Neural cell (in vitro differentiated cells): ENCODE results near the gene NDUFA11. TPM values are rescaled to one million over a fixed set of nuclear protein-coding genes. Genes with fewer than 3 reads are reported as not detected.

ENCODE experiments used
- H2AFZ ChIP-seq: fragments of 200-600, 300-800 bp; sonication (generic), shearing (Covaris generic); 2 replicates; pipeline ENCODE4 v1.6.0; 2014; ENCODE audit warnings: low read depth, mild to moderate bottlenecking, antibody characterized with exemption, low read length, moderate library complexity
- H3F3A ChIP-seq: fragments of 200-600 bp; shearing (Covaris generic); 2 replicates; pipeline ENCODE4 v1.6.1; 2016; ENCODE audit warnings: mild to moderate bottlenecking, moderate library complexity, mixed read lengths, antibody characterized with exemption, low read length; ENCODE audit not compliant: insufficient read depth, poor library complexity, severe bottlenecking
- H3K27ac ChIP-seq: fragments of 200-600, 300-800 bp; sonication (generic), shearing (Covaris generic); 2 replicates; pipeline ENCODE4 v1.5.1; 2014; ENCODE audit warnings: mild to moderate bottlenecking, low read length, moderate library complexity
- H3K27me3 ChIP-seq: fragments of 300-800, 200-600 bp; sonication (generic), shearing (Covaris generic); 2 replicates; pipeline ENCODE4 v1.6.0; 2014; ENCODE audit warnings: mild to moderate bottlenecking, low read depth, low read length, moderate library complexity; ENCODE audit not compliant: insufficient read depth
- H3K36me3 ChIP-seq: fragments of 300-800, 200-600 bp; sonication (generic), shearing (Covaris generic); 2 replicates; pipeline ENCODE4 v1.5.1; 2014; ENCODE audit warnings: mild to moderate bottlenecking, antibody characterized with exemption, low read length, moderate library complexity; ENCODE audit not compliant: insufficient read depth
- H3K4me2 ChIP-seq: fragments of 300-800, 200-600 bp; sonication (generic), shearing (Covaris generic); 2 replicates; pipeline ENCODE4 v1.6.0; 2014; ENCODE audit warnings: mild to moderate bottlenecking, low read length
- H3K4me3 ChIP-seq: fragments of 300-800, 200-600 bp; sonication (generic), shearing (Covaris generic); 2 replicates; pipeline ENCODE4 v1.5.1; 2014; ENCODE audit warnings: mild to moderate bottlenecking, low read length, moderate library complexity
- H3K79me2 ChIP-seq: fragments of 200-600 bp; shearing (Covaris generic); replicated peaks from 2 replicates; pipeline ENCODE4 v1.6.0; 2014; ENCODE audit warnings: mild to moderate bottlenecking, low read length, moderate library complexity; ENCODE audit not compliant: insufficient read depth
- H3K9ac ChIP-seq: fragments of 300-800, 200-600 bp; sonication (generic), shearing (Covaris generic); 2 replicates; pipeline ENCODE4 v1.6.1; 2016; ENCODE audit warnings: mild to moderate bottlenecking, low read length, mixed read lengths
- H3K9me2 ChIP-seq: fragments of 200-600 bp; shearing (Covaris generic); 2 replicates; pipeline ENCODE4 v1.6.1; 2016; ENCODE audit warnings: mild to moderate bottlenecking, low read length, mixed read lengths; ENCODE audit not compliant: insufficient read depth
- H3K9me3 ChIP-seq: fragments of 200-600, 300-800 bp; sonication (generic), shearing (Covaris generic); 2 replicates; pipeline ENCODE4 v1.6.1; 2016; ENCODE audit warnings: mild to moderate bottlenecking, mixed run types, low read length, moderate library complexity, mixed read lengths
- H4K20me1 ChIP-seq: fragments of 200-600 bp; shearing (Covaris generic); 2 replicates; pipeline ENCODE4 v1.6.1; 2016; ENCODE audit warnings: mild to moderate bottlenecking, mixed run types; ENCODE audit not compliant: insufficient read depth
- EP300 ChIP-seq: fragments of 450-650 bp; conservative IDR thresholded peaks from 2 replicates; pipeline ENCODE4 v1.6.1; 2014; ENCODE audit warnings: antibody characterized with exemption, mild to moderate bottlenecking, moderate library complexity; ENCODE audit not compliant: poor library complexity, severe bottlenecking
- EZH2 ChIP-seq: fragments of 200-600, 300-800 bp; shearing (Covaris generic), sonication (generic); IDR thresholded peaks from 2 replicates; pipeline ENCODE4 v1.6.1; 2014; ENCODE audit warnings: antibody characterized with exemption, low read length, borderline replicate concordance, mild to moderate bottlenecking; ENCODE audit not compliant: insufficient read depth, poor library complexity, severe bottlenecking
- MXI1 ChIP-seq: fragments of 450-650 bp; conservative IDR thresholded peaks from 2 replicates; pipeline ENCODE4 v1.6.1; 2014; ENCODE audit warnings: antibody characterized with exemption, mild to moderate bottlenecking; ENCODE audit not compliant: poor library complexity, severe bottlenecking
- POLR2AphosphoS5 ChIP-seq: IDR thresholded peaks from 2 replicates; pipeline ENCODE4 v1.6.1; 2012
- RAD21 ChIP-seq: fragments of 450-650 bp; conservative IDR thresholded peaks from 2 replicates; pipeline ENCODE4 v1.6.1; 2014; ENCODE audit warnings: antibody characterized with exemption, mild to moderate bottlenecking, moderate library complexity
- SMC3 ChIP-seq: fragments of 450-650 bp; conservative IDR thresholded peaks from 2 replicates; pipeline ENCODE4 v1.6.1; 2014; ENCODE audit warnings: antibody characterized with exemption, mild to moderate bottlenecking, moderate library complexity; ENCODE audit not compliant: poor library complexity
- TAF1 ChIP-seq: IDR thresholded peaks from 2 replicates; pipeline ENCODE4 v1.6.1; 2012; ENCODE audit warnings: low read depth
- polyA plus RNA-seq: library from polyadenylated mRNA; depleted of rRNA; stranded (reverse); fragments of >200 nt; gene quantifications from 2 replicates; pipeline ENCODE4 v1.2.3, GENCODE V29; 2014
- TF ChIP-seq, protein P1 (sequence below): IDR thresholded peaks from 2 replicates; pipeline ENCODE4 v1.6.1; 2012; ENCODE audit warnings: borderline replicate concordance
- TF ChIP-seq, protein P2 (sequence below): fragments of 450-650 bp; IDR thresholded peaks from 2 replicates; pipeline ENCODE4 v1.5.1; 2014; ENCODE audit warnings: antibody characterized with exemption, mild to moderate bottlenecking, moderate library complexity; ENCODE audit not compliant: poor library complexity, severe bottlenecking

The NDUFA11 gene
- polyA plus RNA-seq, 1 donor from 2014 or later: 594 TPM

DNA sequence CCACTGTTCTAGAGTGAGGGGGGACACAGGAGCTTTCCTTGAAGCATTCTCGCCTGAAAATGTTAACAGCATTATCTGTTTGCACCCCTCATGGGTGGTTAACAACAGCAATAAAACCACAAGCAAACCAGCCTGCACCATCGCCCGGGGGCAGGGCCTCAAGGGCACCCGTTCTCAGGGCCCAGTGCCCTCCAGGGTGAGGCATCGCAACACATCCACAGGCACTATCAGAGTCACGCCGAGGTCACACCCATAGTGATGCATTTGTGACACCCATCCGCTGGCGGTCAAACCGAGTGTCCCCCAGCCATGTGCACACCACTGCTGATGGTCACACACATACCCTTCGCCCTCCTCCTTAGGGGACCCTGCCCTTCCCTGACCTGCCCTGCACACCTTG is 37.8 kb downstream of the NDUFA11 start:
- no peaks in the 10 kb centered on the region for H4K20me1 ChIP-seq
- TF ChIP-seq TAF1 (no peak), MXI1 (no peak), EP300 (no peak), EZH2 (no peak), SMC3 (no peak), RAD21 (no peak), POLR2AphosphoS5 (no peak)
- TF ChIP-seq, protein P1, sequence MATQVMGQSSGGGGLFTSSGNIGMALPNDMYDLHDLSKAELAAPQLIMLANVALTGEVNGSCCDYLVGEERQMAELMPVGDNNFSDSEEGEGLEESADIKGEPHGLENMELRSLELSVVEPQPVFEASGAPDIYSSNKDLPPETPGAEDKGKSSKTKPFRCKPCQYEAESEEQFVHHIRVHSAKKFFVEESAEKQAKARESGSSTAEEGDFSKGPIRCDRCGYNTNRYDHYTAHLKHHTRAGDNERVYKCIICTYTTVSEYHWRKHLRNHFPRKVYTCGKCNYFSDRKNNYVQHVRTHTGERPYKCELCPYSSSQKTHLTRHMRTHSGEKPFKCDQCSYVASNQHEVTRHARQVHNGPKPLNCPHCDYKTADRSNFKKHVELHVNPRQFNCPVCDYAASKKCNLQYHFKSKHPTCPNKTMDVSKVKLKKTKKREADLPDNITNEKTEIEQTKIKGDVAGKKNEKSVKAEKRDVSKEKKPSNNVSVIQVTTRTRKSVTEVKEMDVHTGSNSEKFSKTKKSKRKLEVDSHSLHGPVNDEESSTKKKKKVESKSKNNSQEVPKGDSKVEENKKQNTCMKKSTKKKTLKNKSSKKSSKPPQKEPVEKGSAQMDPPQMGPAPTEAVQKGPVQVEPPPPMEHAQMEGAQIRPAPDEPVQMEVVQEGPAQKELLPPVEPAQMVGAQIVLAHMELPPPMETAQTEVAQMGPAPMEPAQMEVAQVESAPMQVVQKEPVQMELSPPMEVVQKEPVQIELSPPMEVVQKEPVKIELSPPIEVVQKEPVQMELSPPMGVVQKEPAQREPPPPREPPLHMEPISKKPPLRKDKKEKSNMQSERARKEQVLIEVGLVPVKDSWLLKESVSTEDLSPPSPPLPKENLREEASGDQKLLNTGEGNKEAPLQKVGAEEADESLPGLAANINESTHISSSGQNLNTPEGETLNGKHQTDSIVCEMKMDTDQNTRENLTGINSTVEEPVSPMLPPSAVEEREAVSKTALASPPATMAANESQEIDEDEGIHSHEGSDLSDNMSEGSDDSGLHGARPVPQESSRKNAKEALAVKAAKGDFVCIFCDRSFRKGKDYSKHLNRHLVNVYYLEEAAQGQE: no peak
- TF ChIP-seq, protein P2, sequence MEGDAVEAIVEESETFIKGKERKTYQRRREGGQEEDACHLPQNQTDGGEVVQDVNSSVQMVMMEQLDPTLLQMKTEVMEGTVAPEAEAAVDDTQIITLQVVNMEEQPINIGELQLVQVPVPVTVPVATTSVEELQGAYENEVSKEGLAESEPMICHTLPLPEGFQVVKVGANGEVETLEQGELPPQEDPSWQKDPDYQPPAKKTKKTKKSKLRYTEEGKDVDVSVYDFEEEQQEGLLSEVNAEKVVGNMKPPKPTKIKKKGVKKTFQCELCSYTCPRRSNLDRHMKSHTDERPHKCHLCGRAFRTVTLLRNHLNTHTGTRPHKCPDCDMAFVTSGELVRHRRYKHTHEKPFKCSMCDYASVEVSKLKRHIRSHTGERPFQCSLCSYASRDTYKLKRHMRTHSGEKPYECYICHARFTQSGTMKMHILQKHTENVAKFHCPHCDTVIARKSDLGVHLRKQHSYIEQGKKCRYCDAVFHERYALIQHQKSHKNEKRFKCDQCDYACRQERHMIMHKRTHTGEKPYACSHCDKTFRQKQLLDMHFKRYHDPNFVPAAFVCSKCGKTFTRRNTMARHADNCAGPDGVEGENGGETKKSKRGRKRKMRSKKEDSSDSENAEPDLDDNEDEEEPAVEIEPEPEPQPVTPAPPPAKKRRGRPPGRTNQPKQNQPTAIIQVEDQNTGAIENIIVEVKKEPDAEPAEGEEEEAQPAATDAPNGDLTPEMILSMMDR: no peak
- no peak overlapping the region for H3K4me3 ChIP-seq
- H3K4me2 ChIP-seq: no peak overlapping the region
- H3F3A ChIP-seq: no peaks in the 10 kb centered on the region
- H2AFZ ChIP-seq: no peak overlapping the region
- no peaks in the 10 kb centered on the region for H3K79me2 ChIP-seq
- no peaks in the 10 kb centered on the region for H3K9me2 ChIP-seq
- no peak overlapping the region for H3K9ac ChIP-seq
- H3K27me3 ChIP-seq: no peaks in the 10 kb centered on the region
- H3K36me3 ChIP-seq: no peaks in the 10 kb centered on the region
- H3K27ac ChIP-seq: no peak overlapping the region
- no peaks in the 10 kb centered on the region for H3K9me3 ChIP-seq

DNA sequence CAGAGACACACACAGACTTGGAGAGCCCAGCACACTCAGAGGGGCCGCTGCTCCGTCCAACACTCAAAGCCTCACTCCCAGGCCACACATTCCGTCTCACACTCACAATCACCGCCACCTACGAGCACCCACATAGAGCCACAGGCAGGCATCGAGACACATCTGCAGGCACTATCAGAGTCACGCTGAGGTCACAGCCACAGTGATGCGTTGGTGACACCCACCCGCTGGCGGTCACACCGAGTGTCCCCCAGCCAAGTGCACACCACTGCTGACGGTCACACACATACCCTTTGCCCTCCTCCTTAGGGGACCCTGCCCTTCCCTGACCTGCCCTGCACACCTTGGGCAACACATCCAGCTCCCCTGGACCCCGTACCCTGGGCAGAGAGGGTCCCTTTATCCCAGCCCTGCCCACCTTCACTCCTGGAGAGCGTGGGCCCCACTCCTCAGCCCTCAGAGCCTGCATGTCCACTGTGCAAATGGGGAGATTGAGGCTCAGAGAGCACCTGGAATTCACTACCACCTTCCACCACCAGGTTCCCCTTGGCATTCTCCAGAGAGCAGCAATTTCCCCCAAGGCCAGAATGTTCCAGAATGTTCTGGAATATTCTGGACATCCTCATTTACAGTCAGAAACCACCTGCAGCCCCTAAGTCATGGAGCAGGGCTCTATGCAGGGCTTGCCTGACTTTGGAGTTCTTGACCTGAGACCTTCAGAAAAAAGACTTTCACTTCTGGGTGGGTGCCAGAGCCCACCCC is 38.7 kb downstream of the NDUFA11 start:
- TF ChIP-seq, protein P2: no peak
- TF ChIP-seq RAD21 (no peak), SMC3 (no peak), EZH2 (no peak), MXI1 (no peak), EP300 (no peak), TAF1 (no peak), POLR2AphosphoS5 (no peak)
- TF ChIP-seq, protein P1: no peak
- Histone ChIP-seq H3K9me2 (no peaks in the 10 kb centered on the region), H3F3A (no peaks in the 10 kb centered on the region), H3K4me3 (no peak overlapping the region), H3K79me2 (no peaks in the 10 kb centered on the region), H3K9ac (no peak overlapping the region), H3K36me3 (no peaks in the 10 kb centered on the region), H4K20me1 (no peaks in the 10 kb centered on the region), H3K9me3 (no peaks in the 10 kb centered on the region), H3K27ac (no peak overlapping the region), H3K4me2 (no peak overlapping the region), H2AFZ (no peak overlapping the region), H3K27me3 (no peaks in the 10 kb centered on the region)
